ENCODE data around the gene LYPD1. TPM values are rescaled to one million over a fixed set of nuclear protein-coding genes. Genes with fewer than 3 reads are reported as not detected.

Gene LYPD1
- total RNA-seq, 1 donor from 2014 or later: 0.32 TPM

DNA sequence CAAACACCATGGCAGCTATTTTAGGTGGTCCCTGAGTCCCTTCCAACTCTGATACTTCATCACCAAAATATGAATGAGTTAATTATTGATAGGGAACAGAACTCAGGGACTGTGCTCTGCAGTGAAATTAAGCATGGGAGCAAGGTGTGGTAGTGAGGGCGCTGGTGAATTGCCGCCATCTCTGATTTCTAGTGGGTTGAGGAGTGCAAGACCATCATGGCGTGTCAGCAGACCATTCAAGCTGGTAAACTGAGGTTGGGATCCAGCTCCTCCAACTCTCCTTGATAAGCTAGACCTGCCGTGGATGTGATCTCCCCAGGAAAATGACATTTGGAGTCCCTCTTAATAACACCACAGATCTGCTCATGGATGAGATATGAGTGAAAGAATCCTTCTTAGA lies 70.4 kb downstream of the LYPD1 start:
- no peak for DNase-seq (ENCODE audit: low spot score)

DNA sequence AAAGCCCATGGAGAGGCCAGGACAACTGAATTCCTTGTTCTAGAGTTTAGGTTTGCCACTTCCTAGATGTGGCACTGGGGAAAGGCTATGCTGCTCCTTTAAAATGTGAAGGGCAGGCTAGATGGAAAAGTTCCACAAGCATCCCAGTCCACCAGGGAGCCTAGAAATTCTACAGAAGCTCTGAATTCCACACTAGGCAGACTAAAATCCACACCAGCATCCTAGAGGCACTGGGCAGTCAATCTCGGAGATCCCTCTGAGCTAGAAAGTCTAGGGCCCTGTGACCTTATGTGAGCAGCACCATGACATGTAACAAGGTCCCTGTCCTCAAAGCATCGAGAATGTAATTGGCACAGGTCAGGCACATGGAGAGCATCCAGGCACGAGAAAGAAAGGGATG lies 71.5 kb downstream of the LYPD1 start:
- no peak for DNase-seq (ENCODE audit: low spot score)

DNA sequence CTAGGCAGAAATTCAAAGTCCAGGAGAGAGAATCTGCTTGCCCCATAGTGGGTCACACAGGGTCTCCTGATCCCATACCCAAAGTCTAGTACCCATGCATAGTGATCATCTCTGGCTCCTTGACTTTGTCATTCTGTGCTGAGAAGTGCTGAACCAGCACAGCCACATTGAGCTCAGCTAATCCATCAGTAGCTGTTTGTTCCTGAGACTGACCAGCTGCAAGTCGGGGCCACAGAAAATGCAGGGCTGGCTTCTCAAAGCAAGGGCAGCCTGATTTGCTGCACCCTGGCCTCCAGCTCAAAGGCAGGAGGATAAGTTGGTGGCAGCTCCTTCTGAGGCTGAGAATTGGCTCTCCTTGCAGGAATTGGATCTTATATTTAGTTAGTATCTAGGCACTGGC lies 72.2 kb downstream of the LYPD1 start:
- DNase-seq (ENCODE audit: low spot score): no peak

DNA sequence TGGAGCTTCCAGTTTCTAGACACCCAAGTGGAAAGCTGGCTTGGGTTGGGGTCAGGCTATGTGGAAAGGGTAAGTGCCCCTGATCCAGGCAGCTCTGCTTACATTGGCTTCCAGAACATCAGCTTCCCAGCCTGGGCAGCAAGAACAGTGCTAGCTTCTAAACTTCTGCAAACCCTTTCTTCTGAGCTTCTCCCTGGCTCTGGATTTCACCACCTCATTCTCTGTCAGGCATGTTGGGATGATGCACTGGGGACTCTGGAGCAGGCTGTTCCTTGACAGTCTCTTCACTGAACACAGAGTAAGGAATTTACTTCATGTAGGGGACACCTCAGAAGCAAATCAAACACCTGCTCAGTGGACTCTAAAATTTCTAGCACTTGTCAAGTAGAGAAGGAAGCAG lies 72.8 kb downstream of the LYPD1 start:
- no peak for DNase-seq (ENCODE audit: low spot score)

DNA sequence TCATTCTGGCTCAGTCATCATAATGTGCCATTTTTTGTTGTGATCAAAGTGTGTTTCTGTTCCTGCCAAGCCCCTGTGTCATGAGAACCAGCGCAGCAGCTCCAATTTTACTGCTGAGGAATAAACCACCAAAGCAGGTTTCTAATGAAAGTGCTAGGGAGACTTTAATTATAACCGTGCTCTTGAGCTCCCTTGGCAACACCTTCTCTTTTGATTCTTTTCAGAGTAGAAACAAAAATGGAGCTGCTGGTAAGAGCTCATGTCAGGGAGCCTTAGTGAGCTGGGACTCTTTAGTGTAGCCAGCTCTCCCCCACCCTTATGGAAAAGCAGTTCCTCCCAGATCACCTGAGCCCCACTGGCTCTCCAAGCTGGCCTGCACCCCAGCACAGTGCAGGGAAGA lies 74.3 kb downstream of the LYPD1 start:
- DNase-seq (ENCODE audit: low spot score): no peak

DNA sequence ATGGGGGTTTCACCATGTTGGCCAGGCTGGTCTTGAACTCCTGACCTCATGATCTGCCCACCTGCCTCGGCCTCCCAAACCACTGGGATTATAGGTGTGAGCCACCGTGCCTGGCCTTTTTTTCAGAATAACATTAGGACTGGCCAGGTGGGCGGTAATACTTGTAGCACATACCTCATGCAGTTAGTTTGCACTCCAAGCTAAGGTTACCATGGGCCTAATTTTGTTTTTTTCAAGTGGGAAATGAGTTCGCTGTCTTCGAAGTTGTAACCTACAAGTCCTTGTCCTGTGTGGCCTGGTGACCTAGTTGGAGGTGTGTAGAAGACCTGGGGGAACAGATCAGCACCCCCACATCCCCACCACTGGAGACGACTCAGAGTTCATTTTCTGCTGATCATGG lies 74.8 kb downstream of the LYPD1 start:
- DNase-seq (ENCODE audit: low spot score): no peak

Data from mesenteric fat pad (tissue), 1 donor.